Muscle layer of duodenum (tissue), 2 donors: ENCODE data around the gene DLG2.
"Not testable (repeated sequence)": the region's sequence is repeated elsewhere in the genome, so short reads cannot be mapped to it uniquely, and the experiment has no call there.

Experiments used
- H3K27ac ChIP-seq: one replicate; pipeline ENCODE4 v1.7.0; 2013; ENCODE audit warnings: mild to moderate bottlenecking, low read length
- H3K27me3 ChIP-seq: one replicate; pipeline ENCODE4 v1.7.0; 2013; ENCODE audit warnings: low read depth, mild to moderate bottlenecking, control low read depth, low read length
- H3K36me3 ChIP-seq, 2 donors: one replicate each; pipeline ENCODE4 v1.7.0; 2013; ENCODE audit warnings: low read length in 2 of 2, control low read depth in 1 of 2, mild to moderate bottlenecking in 1 of 2; ENCODE audit not compliant: insufficient read depth in 2 of 2, control insufficient read depth in 1 of 2
- H3K4me1 ChIP-seq, 2 donors: one replicate each; pipeline ENCODE4 v1.7.0; 2013; ENCODE audit warnings: low read length in 2 of 2, mild to moderate bottlenecking in 2 of 2, control low read depth in 1 of 2, moderate library complexity in 1 of 2; ENCODE audit not compliant: insufficient read depth in 2 of 2, control insufficient read depth in 1 of 2
- H3K4me3 ChIP-seq, 2 donors: one replicate each; pipeline ENCODE4 v1.7.0; 2013; ENCODE audit warnings: low read length in 2 of 2, low read depth in 1 of 2, mild to moderate bottlenecking in 1 of 2
- H3K9me3 ChIP-seq, 2 donors: one replicate each; pipeline ENCODE4 v1.7.0; 2013; ENCODE audit warnings: low read length in 2 of 2, control low read depth in 1 of 2, mild to moderate bottlenecking in 1 of 2; ENCODE audit not compliant: control insufficient read depth in 1 of 2
- donor health status: healthy.

The DLG2 gene

DNA sequence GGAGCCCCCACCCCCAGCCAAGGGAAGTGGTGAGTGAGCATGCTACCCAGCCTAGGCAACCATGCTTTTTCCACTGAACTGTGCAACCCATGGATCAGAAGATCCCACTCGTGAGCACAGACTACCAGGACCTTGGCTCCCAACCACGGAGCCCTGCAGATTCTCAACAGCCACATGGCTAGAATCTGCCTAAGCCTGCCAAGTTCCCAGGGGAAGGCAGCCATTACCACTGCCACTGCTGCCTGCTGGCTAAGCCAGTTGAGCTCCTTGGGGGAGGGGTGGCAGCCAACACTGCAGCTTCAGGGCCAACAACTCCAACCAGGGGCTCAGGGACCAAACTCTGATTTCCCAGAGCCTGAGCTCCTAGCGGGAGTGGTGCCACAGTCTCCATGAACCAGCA, 195.8 kb downstream of the DLG2 start:
- H3K4me3 ChIP-seq: peak overlapping the region in 1 of 2 donors; percentile 19
- H3K4me1 ChIP-seq: no peaks in the 10 kb centered on the region
- H3K27me3 ChIP-seq: no peaks in the 10 kb centered on the region
- peaks cover 0 to 25% of the 10 kb centered on the region in 2 donors for H3K9me3 ChIP-seq
- no peaks in the 10 kb centered on the region for H3K36me3 ChIP-seq
- no peak overlapping the region for H3K27ac ChIP-seq

DNA sequence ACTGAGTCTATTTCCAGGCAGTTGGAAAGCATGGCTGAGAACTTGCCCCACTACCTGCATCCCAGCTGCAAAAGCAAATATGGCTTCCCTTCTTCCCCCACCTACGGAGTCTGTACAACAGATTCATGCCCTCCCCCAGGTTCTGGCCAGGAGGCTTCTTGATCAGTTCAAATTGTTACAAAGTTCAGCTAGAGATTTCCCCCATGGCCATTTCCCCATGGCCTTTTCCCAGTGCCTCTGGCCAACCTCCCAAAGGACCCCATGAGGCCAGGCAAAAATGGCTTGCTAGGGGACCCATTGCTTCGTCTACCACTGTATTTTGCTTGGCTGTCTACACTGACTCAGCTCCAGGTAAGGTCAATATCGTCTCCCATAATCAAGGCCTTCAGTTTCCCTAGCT, 203.3 kb downstream of the DLG2 start:
- H3K9me3 ChIP-seq: peaks cover 0 to 2% of the 10 kb centered on the region in 2 donors

DNA sequence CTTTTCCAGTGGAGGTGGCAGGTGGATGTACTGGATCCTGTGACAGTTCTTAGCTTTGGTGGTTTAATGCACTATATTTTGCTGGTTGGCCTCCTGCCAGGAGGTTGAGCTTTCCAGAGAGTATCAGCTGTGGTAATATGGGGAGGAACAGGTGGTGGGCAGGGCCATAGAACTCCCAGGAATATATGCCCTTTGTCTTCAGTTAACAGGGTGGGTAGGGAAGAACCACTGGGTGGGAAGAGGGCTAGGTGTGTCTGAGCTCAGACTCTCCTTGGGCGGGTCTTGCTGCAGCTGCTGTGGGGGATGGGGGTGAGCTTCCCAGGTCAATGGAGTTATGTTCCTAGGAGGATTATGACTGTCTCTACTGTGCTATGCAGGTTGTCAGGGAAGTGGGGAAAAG, 203.8 kb downstream of the DLG2 start:
- Histone ChIP-seq H3K27ac (no peak overlapping the region), H3K4me1 (no peaks in the 10 kb centered on the region), H3K27me3 (no peaks in the 10 kb centered on the region), H3K4me3 (no peak overlapping the region), H3K36me3 (no peaks in the 10 kb centered on the region), H3K9me3 (peaks cover 0 to 2% of the 10 kb centered on the region in 2 donors)

More for the DNA sequence above, 203.3 kb downstream of the DLG2 start:
- no peak overlapping the region for H3K27ac ChIP-seq
- no peaks in the 10 kb centered on the region for H3K27me3 ChIP-seq
- H3K36me3 ChIP-seq: no peaks in the 10 kb centered on the region
- no peak overlapping the region for H3K4me3 ChIP-seq
- H3K4me1 ChIP-seq: no peaks in the 10 kb centered on the region

DNA sequence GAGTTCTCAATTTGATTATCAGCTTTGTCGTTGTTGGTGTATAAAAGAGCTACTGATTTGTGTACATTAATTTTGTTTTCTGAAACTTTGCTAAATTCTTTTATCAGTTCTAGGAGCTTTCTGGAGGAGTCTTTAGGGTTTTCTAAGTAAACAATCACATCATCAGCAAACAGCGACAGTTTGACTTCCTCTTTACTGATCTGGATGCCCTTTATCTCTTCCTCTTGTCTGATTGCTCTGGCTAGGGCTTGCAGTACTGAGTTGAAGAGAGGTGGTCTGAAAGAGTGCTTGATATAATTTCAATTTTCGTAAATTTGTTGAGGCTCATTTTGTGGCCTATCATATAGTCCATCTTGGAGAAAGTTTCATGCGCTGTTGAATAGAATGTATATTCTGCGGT, 213.0 kb downstream of the DLG2 start:
- Histone ChIP-seq H3K4me3 (no peak overlapping the region), H3K9me3 (peaks cover 0 to 17% of the 10 kb centered on the region in 2 donors), H3K27me3 (no peaks in the 10 kb centered on the region), H3K36me3 (no peaks in the 10 kb centered on the region), H3K4me1 (no peaks in the 10 kb centered on the region), H3K27ac (no peak overlapping the region)

DNA sequence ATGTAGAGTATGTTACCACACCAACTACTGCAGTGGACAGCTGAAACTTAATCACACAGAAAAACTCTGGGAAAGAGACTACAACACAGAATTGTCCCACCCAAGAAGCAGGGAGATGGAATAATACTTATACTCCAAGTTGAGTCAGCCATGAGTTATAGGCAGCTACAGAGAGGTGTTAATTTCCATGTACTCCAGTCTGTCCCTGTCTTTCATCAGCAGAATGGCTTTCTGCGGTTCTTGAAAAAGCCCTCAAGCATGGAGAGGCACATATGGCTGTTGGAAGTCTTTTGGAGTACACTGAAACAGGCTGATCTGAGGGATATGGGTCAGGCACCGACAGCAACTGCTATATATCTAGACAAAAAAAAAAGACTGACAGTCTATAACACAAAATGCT, 219.5 kb downstream of the DLG2 start:
- H3K36me3 ChIP-seq: no peaks in the 10 kb centered on the region
- no peak overlapping the region for H3K27ac ChIP-seq
- H3K9me3 ChIP-seq: peaks cover 0 to 2% of the 10 kb centered on the region in 2 donors
- H3K4me3 ChIP-seq: no peak overlapping the region
- H3K4me1 ChIP-seq: no peaks in the 10 kb centered on the region
- H3K27me3 ChIP-seq: no peaks in the 10 kb centered on the region

DNA sequence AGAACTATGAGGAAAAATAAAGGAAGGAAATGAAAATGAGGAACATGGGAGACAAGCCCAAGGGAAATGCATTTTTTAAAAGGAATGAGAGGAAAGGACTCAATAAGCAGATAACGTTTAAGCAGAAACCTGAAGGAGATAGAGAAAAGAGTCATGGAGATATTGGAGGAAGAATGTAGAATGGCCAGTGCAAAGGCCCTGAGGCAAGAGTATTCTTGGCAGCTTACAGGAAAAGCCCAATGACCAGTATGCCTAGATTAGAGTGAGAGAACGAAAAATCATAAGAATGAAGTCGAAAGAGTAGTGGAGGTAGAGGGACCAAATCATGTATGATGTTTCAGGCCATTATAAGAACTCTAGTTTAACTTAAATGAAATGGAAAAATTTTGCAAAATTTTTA, 220.3 kb downstream of the DLG2 start:
- Histone ChIP-seq H3K9me3 (peaks cover 0 to 2% of the 10 kb centered on the region in 2 donors), H3K27ac (no peak overlapping the region), H3K27me3 (no peaks in the 10 kb centered on the region), H3K36me3 (no peaks in the 10 kb centered on the region), H3K4me1 (no peaks in the 10 kb centered on the region), H3K4me3 (no peak overlapping the region)

DNA sequence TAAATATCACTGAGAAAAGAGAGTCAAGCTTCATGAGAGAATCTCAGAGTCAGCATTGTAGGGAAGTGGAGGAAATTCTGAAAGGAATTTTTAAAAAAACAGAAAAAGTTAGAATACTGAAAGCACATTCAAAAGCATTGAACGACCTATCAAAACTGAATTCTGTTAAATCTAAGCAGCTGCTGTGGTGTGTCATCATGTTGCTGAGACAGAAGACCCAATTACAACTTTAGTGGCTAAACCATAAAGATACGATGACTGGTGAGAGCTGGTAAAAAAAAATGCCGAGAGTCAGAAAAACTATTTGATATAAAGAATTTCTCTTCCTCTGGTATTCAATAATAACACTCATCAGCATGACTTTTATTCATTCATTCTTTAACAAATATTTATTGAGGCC, 220.8 kb downstream of the DLG2 start:
- H3K36me3 ChIP-seq: no peaks in the 10 kb centered on the region
- H3K27ac ChIP-seq: no peak overlapping the region
- H3K4me1 ChIP-seq: no peaks in the 10 kb centered on the region
- peaks cover 0 to 2% of the 10 kb centered on the region in 2 donors for H3K9me3 ChIP-seq
- H3K27me3 ChIP-seq: no peaks in the 10 kb centered on the region
- no peak overlapping the region for H3K4me3 ChIP-seq

DNA sequence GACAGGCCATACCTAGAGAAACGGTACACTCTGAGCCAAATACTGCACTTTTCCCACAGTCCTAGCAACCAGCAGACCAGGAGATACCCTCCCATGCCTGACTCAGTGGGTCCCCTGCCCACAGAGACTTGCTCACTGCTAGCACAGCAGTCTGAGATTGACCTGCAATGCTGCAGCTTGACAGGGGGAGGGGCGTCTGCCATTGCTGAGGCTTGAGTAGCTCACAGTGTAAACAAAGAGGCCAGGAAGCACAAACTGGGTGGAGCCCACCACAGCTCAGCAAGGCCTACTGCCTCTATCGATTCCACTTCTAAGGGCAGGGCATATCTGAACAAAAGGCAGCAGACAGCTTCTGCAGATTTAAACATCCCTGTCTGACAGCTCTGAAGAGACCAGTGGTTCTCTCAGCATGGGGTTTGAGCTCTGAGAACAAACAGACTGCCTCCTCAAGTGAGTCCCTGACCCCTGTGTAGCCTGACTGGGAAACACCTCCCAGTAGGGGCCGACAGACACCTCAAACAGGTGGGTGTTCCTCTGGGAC, 231.6 kb downstream of the DLG2 start:
- not testable (repeated sequence) for H3K27ac ChIP-seq, H3K4me1 ChIP-seq, H3K36me3 ChIP-seq, H3K27me3 ChIP-seq, H3K4me3 ChIP-seq
- H3K9me3 ChIP-seq: peaks cover 0 to 12% of the 10 kb centered on the region in 2 donors

DNA sequence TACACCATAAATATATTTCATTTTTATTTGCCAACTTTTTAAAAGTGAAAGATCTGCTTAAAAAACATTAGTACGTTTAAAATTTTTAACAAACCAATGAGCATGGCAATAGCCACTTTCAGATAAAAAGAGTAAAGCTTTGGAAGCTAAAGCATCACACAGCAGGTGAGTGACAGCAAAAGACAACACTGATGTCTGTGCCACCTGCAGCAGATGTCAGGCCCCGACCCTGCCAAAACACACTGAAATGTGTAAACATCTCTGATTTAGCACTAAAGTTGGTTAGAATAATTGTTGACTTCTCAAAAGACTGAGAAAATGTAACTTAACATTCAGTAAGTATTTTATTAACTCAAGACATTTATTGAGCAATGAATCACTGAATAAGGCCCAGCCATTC, 232.9 kb downstream of the DLG2 start:
- H3K27ac ChIP-seq: no peak overlapping the region
- no peaks in the 10 kb centered on the region for H3K4me1 ChIP-seq
- H3K9me3 ChIP-seq: peaks cover 0 to 12% of the 10 kb centered on the region in 2 donors
- H3K4me3 ChIP-seq: no peak overlapping the region
- no peaks in the 10 kb centered on the region for H3K36me3 ChIP-seq
- H3K27me3 ChIP-seq: no peaks in the 10 kb centered on the region

DNA sequence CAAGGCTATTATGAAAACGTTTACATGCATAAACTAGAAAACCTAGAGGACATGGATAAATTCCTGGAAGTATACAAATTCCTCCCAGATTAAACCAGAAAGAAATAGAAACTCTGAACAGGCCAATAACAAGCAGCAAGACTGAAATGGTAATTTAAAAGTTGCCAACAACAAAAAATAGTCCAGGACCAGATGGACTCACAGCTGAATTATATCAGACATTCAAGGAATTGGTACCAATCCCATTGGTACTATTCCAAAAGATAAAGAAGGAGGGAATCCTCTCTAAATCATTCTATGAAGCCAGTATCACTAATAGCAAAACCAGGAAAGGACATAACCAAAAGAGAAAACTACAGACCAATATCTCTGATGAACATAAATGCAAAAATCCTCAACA, 236.0 kb downstream of the DLG2 start:
- no peaks in the 10 kb centered on the region for H3K27me3 ChIP-seq
- H3K4me1 ChIP-seq: no peaks in the 10 kb centered on the region
- no peaks in the 10 kb centered on the region for H3K36me3 ChIP-seq
- no peak overlapping the region for H3K4me3 ChIP-seq
- H3K9me3 ChIP-seq: peaks cover 0 to 14% of the 10 kb centered on the region in 2 donors
- no peak overlapping the region for H3K27ac ChIP-seq

DNA sequence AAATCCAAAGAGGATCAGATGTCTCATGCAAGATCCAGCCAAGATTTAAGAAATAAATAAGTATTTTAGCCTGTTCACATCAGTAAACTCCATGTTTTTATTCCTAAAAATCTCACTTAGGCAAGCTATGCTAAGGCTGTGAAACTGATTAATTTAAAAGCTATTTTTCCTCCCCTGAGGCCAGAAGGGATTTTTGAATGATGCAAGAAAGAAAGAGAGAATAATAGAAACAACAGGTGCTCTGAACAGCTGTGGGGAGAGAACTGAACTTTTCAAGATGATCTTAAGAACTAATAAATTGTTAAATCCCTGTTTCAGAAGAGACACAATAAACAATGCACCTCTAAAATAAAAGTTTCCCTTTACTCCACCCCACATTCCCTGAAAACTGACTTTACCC, 241.6 kb downstream of the DLG2 start:
- peaks cover 0 to 9% of the 10 kb centered on the region in 2 donors for H3K9me3 ChIP-seq
- no peaks in the 10 kb centered on the region for H3K4me1 ChIP-seq
- H3K27ac ChIP-seq: no peak overlapping the region
- H3K27me3 ChIP-seq: no peaks in the 10 kb centered on the region
- H3K36me3 ChIP-seq: no peaks in the 10 kb centered on the region
- no peak overlapping the region for H3K4me3 ChIP-seq

DNA sequence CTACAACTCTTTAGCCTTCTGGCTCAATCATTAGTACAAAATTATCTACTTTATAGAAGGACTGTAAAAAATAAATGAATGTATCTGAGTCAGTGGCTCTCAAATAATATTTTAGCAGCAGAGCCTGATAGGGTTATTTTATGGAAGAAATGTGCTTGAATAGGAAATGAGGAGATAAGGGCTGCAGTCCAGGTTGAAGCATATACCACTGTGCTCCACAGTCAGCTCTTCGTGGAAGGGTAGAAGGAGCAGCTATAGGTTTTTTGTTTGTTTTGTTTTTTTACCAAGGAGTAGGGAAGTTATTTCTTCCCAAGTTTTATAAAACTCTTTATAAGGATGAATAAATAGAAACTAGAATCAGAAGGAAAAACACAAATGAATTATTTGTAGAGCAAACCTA, 242.0 kb downstream of the DLG2 start:
- H3K27me3 ChIP-seq: no peaks in the 10 kb centered on the region
- no peaks in the 10 kb centered on the region for H3K36me3 ChIP-seq
- H3K4me1 ChIP-seq: no peaks in the 10 kb centered on the region
- H3K27ac ChIP-seq: no peak overlapping the region
- H3K9me3 ChIP-seq: peaks cover 0 to 9% of the 10 kb centered on the region in 2 donors
- no peak overlapping the region for H3K4me3 ChIP-seq
